GM21526 (cell line): ENCODE measurements around the gene CFAP65.

ENCODE experiments used
- ATAC-seq: cut with Tn5 transposase; IDR thresholded peaks from one replicate; pipeline ENCODE4 v1.9.1; 2021; ENCODE audit warnings: moderate library complexity; ENCODE audit not compliant: unreplicated experiment, low FRiP score

Gene CFAP65

GRCh38 chr2:219034823-219035222 is 6.5 kb downstream of the CFAP65 start:
- no peak for ATAC-seq

- ATAC-seq, result no peak
Observed at GRCh38 chr2:219032051-219032745, 9.1 kb downstream of the CFAP65 start.

GRCh38 chr2:219031005-219031738 is 10.1 kb downstream of the CFAP65 start:
- no peak for ATAC-seq

- ATAC-seq, result no peak
Observed at GRCh38 chr2:219030177-219030940, 11.0 kb downstream of the CFAP65 start.

GRCh38 chr2:219029829-219030165 is 11.5 kb downstream of the CFAP65 start:
- no peak for ATAC-seq

- ATAC-seq, result no peak
Observed at GRCh38 chr2:219028996-219029828, 12.1 kb downstream of the CFAP65 start.

GRCh38 chr2:219028141-219028540 is 13.2 kb downstream of the CFAP65 start:
- ATAC-seq, result no peak

- ATAC-seq, result no peak
Observed at GRCh38 chr2:219027511-219028055, 13.7 kb downstream of the CFAP65 start.

- no peak for ATAC-seq
Observed at GRCh38 chr2:219026946-219027345, 14.4 kb downstream of the CFAP65 start.

- ATAC-seq, result no peak
Observed at GRCh38 chr2:219025637-219026585, 15.4 kb downstream of the CFAP65 start.

- no peak for ATAC-seq
Observed at GRCh38 chr2:219024059-219024458, 17.3 kb downstream of the CFAP65 start.

- ATAC-seq, result no peak
Observed at GRCh38 chr2:219023045-219023605, 18.2 kb downstream of the CFAP65 start.

GRCh38 chr2:219022616-219023015 is 18.7 kb downstream of the CFAP65 start:
- no peak for ATAC-seq

- ATAC-seq, result no peak
Observed at GRCh38 chr2:219022041-219022440, 19.3 kb downstream of the CFAP65 start.

- no peak for ATAC-seq
Observed at GRCh38 chr2:219021591-219021990, 19.7 kb downstream of the CFAP65 start.

GRCh38 chr2:219020604-219021365 is 20.5 kb downstream of the CFAP65 start:
- no peak for ATAC-seq

GRCh38 chr2:219019436-219019835 is 21.9 kb downstream of the CFAP65 start:
- ATAC-seq, result no peak

GRCh38 chr2:219018726-219019125 is 22.6 kb downstream of the CFAP65 start:
- ATAC-seq, result no peak
